ENCODE measurements around the gene GORASP1. TPM values are rescaled to one million over a fixed set of nuclear protein-coding genes. Genes with fewer than 3 reads are reported as not detected.

GORASP1 gene
- total RNA-seq, 1 experiment from 2014 or later, result 43.6 TPM

GRCh38 chr3:39135170-39135805 is 27.9 kb upstream of the GORASP1 start:
- ChIA-PET POLR2A (no interaction called here), CTCF (no interaction called here)
- Mint-ChIP-seq H3K4me3 (ENCODE audit: unreplicated experiment) (no peak overlapping the region), H3K4me1 (ENCODE audit: low read depth, unreplicated experiment) (peaks cover under 1% of the 10 kb centered on the region), H3K27me3 (ENCODE audit: insufficient read depth, unreplicated experiment) (no peaks in the 10 kb centered on the region), H3K36me3 (ENCODE audit: insufficient read depth, unreplicated experiment) (peaks cover 6% of the 10 kb centered on the region), H3K9me3 (ENCODE audit: unreplicated experiment) (no peaks in the 10 kb centered on the region), H3K27ac (ENCODE audit: unreplicated experiment) (no peak overlapping the region)
- intact Hi-C loops (cut with micrococcal nuclease; ENCODE audit: unreplicated experiment), result no loop called here
- no peaks in the 10 kb centered on the region for H3K36me3 ChIP-seq (ENCODE audit: control insufficient read depth, insufficient read depth, low read length)
- H3K9me3 ChIP-seq, result no peaks in the 10 kb centered on the region
- H3K4me1 ChIP-seq, result no peaks in the 10 kb centered on the region
- H3K4me3 ChIP-seq (ENCODE audit: low read depth, low read length), result no peak overlapping the region
- no peak for DNase-seq
- no peaks in the 10 kb centered on the region for H3K27me3 ChIP-seq (replicated peaks; ENCODE audit: control insufficient read depth, insufficient read depth, low read length)
- BruUV-seq (replicated peaks), result no TSS peak
- no peak for TF ChIP-seq CTCF (IDR thresholded peaks at IDR 0.05; ENCODE audit: insufficient read depth in 1 of 2, low read depth in 1 of 2, low read length in 1 of 2, severe bottlenecking in 1 of 2, unreplicated experiment in 1 of 2)

GRCh38 chr3:39134305-39134704 is 26.9 kb upstream of the GORASP1 start:
- H3K27me3 ChIP-seq (replicated peaks; ENCODE audit: control insufficient read depth, insufficient read depth, low read length), result no peaks in the 10 kb centered on the region
- H3K9me3 Mint-ChIP-seq (ENCODE audit: unreplicated experiment), result no peaks in the 10 kb centered on the region
- BruUV-seq (replicated peaks), result no TSS peak
- no peaks in the 10 kb centered on the region for H3K4me1 ChIP-seq
- no peak overlapping the region for H3K4me3 Mint-ChIP-seq (ENCODE audit: unreplicated experiment)
- intact Hi-C loops (cut with micrococcal nuclease; ENCODE audit: unreplicated experiment), result no loop called here
- no peaks in the 10 kb centered on the region for H3K9me3 ChIP-seq
- no peaks in the 10 kb centered on the region for H3K27me3 Mint-ChIP-seq (ENCODE audit: insufficient read depth, unreplicated experiment)
- no peaks in the 10 kb centered on the region for H3K4me1 Mint-ChIP-seq (ENCODE audit: low read depth, unreplicated experiment)
- peaks cover 6% of the 10 kb centered on the region for H3K36me3 Mint-ChIP-seq (ENCODE audit: insufficient read depth, unreplicated experiment)
- CTCF ChIA-PET, result no interaction called here
- H3K27ac Mint-ChIP-seq (ENCODE audit: unreplicated experiment), result no peak overlapping the region
- no peaks in the 10 kb centered on the region for H3K36me3 ChIP-seq (ENCODE audit: control insufficient read depth, insufficient read depth, low read length)
- DNase-seq, result no peak
- POLR2A ChIA-PET, result no interaction called here
- H3K4me3 ChIP-seq (ENCODE audit: low read depth, low read length), result no peak overlapping the region
- no peak for TF ChIP-seq CTCF (IDR thresholded peaks at IDR 0.05; ENCODE audit: insufficient read depth in 1 of 2, low read depth in 1 of 2, low read length in 1 of 2, severe bottlenecking in 1 of 2, unreplicated experiment in 1 of 2)

GRCh38 chr3:39133822-39134221 is 26.4 kb upstream of the GORASP1 start:
- intact Hi-C loops (cut with micrococcal nuclease; ENCODE audit: unreplicated experiment), result no loop called here
- H3K4me3 Mint-ChIP-seq (ENCODE audit: unreplicated experiment), result no peak overlapping the region
- DNase-seq, result no peak
- ChIA-PET POLR2A (no interaction called here), CTCF (no interaction called here)
- no peaks in the 10 kb centered on the region for H3K4me1 ChIP-seq
- no peaks in the 10 kb centered on the region for H3K9me3 Mint-ChIP-seq (ENCODE audit: unreplicated experiment)
- no peak overlapping the region for H3K27ac Mint-ChIP-seq (ENCODE audit: unreplicated experiment)
- no peaks in the 10 kb centered on the region for H3K27me3 Mint-ChIP-seq (ENCODE audit: insufficient read depth, unreplicated experiment)
- no peaks in the 10 kb centered on the region for H3K27me3 ChIP-seq (replicated peaks; ENCODE audit: control insufficient read depth, insufficient read depth, low read length)
- BruUV-seq (replicated peaks), result no TSS peak
- H3K36me3 Mint-ChIP-seq (ENCODE audit: insufficient read depth, unreplicated experiment), result peaks cover 6% of the 10 kb centered on the region
- H3K4me1 Mint-ChIP-seq (ENCODE audit: low read depth, unreplicated experiment), result no peaks in the 10 kb centered on the region
- H3K9me3 ChIP-seq, result no peaks in the 10 kb centered on the region
- no peaks in the 10 kb centered on the region for H3K36me3 ChIP-seq (ENCODE audit: control insufficient read depth, insufficient read depth, low read length)
- H3K4me3 ChIP-seq (ENCODE audit: low read depth, low read length), result no peak overlapping the region
- TF ChIP-seq CTCF (IDR thresholded peaks at IDR 0.05; ENCODE audit: insufficient read depth in 1 of 2, low read depth in 1 of 2, low read length in 1 of 2, severe bottlenecking in 1 of 2, unreplicated experiment in 1 of 2), result no peak

Measured in Caco-2 (cell line).